ENCODE results near the gene ACOT12. TPM values are rescaled to one million over a fixed set of nuclear protein-coding genes. Genes with fewer than 3 reads are reported as not detected.
A peak's percentile ranks its signal among the peaks of the same experiment; 100 is the strongest.

ACOT12 gene
- total and polyA plus RNA-seq, 2 of the 13 experiments (the other 11 are each of a cell fraction or from before 2014, with no cell fraction given), result not detected

GRCh38 chr5:81301271-81302015 lies 92.5 kb downstream of the ACOT12 start, which contains the start of gene ZCCHC9 (continued):
- no peak for TF ChIP-seq NR2F1 (CRISPR knock-in tag; IDR thresholded peaks at IDR 0.05)
- peak; percentile 84 for TF ChIP-seq HDAC2 (CRISPR knock-in tag; IDR thresholded peaks at IDR 0.05)
- TF ChIP-seq ZNF207 (IDR thresholded peaks at IDR 0.05; ENCODE audit: borderline replicate concordance), result no peak
- TF ChIP-seq FOXA1 (IDR thresholded peaks at IDR 0.05), result no peak
- peak; percentile 81 for TF ChIP-seq FOXA1 (CRISPR knock-in tag; IDR thresholded peaks at IDR 0.05)
- TF ChIP-seq CEBPZ (IDR thresholded peaks at IDR 0.05; ENCODE audit: low read length), result no peak
- TF ChIP-seq ZNF274 (CRISPR knock-in tag; IDR thresholded peaks at IDR 0.05), result peak; percentile 69; the same call in 1 of the 2 replicates
- TF ChIP-seq ZNF256 (CRISPR knock-in tag; conservative IDR thresholded peaks at IDR 0.05), result no peak
- TF ChIP-seq PAWR (CRISPR knock-in tag; IDR thresholded peaks at IDR 0.05; ENCODE audit: borderline replicate concordance), result 0 out of 2 replicates have a peak, but pooled peaks have one; percentile 57
- no peak for TF ChIP-seq ZBTB7A (CRISPR knock-in tag; IDR thresholded peaks at IDR 0.05)
- no peak for TF ChIP-seq ZBTB1 (CRISPR knock-in tag; IDR thresholded peaks at IDR 0.05; ENCODE audit: borderline replicate concordance)
- no peak for TF ChIP-seq ZBTB39 (CRISPR knock-in tag; IDR thresholded peaks at IDR 0.05)
- peak; percentile 69 for TF ChIP-seq HCFC1 (IDR thresholded peaks at IDR 0.05; ENCODE audit: low read depth, low read length)
- no peak for TF ChIP-seq ZSCAN30 (CRISPR knock-in tag; IDR thresholded peaks at IDR 0.05)
- TF ChIP-seq TOE1 (CRISPR knock-in tag; IDR thresholded peaks at IDR 0.05), result no peak; the same call in 1 of the 2 replicates
- TF ChIP-seq PRDM10 (CRISPR knock-in tag; IDR thresholded peaks at IDR 0.05; ENCODE audit: low read depth), result peak; percentile 65
- 0 out of 2 replicates have a peak, but pooled peaks have one; percentile 61 for TF ChIP-seq ZFP36L1 (CRISPR knock-in tag; IDR thresholded peaks at IDR 0.05)
- TF ChIP-seq IKZF4 (CRISPR knock-in tag; IDR thresholded peaks at IDR 0.05; ENCODE audit: borderline replicate concordance, low read depth, not compliant biosample characterization), result peak; percentile 66
- 0 out of 2 replicates have a peak, but pooled peaks have one; percentile 16 for TF ChIP-seq CEBPG (CRISPR knock-in tag; IDR thresholded peaks at IDR 0.05)
- TF ChIP-seq BATF2 (CRISPR knock-in tag; IDR thresholded peaks at IDR 0.05), result no peak
